Endothelial cell of coronary artery (primary cell): ENCODE results near the gene PKLR. TPM values are rescaled to one million over a fixed set of nuclear protein-coding genes. Genes with fewer than 3 reads are reported as not detected.

Experiments
- total RNA-seq: library from RNA; depleted of rRNA; stranded (reverse); fragments of >200 nt; gene quantifications from 2 replicates; pipeline ENCODE4 v1.2.3, GENCODE V29; 2014

PKLR gene
- under 0.01 TPM in 1 of 2 replicates, not detected in the other for total RNA-seq

DNA sequence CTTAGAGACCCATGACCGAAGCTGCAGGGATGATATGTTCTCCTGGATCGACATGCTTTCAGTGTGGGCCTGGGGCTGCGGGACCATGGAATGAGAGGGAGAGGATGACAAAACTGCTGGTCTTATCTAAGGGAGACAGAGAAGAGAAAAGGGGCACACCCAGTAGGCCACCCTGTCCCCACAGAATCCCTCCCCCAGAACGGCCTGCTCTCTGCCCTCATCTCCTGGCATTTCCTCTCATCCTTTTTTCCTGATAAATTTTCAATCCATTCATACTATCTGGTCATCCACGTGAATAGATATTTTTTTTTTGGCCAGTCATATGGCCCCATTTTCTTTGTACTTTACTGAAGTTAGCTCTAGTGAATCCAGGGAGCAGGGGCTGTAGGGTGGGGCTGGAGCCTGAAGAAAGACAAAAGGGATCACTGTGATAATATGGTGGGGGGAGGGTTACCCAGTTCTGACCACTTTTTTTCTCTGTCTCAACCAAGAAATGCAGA is at the start of gene PKLR:
Gene PKLR, minus strand, starts transcription at position 97 of the 500 bp plus-strand sequence. Its CDS starts 43 bp downstream, at position 54.

DNA sequence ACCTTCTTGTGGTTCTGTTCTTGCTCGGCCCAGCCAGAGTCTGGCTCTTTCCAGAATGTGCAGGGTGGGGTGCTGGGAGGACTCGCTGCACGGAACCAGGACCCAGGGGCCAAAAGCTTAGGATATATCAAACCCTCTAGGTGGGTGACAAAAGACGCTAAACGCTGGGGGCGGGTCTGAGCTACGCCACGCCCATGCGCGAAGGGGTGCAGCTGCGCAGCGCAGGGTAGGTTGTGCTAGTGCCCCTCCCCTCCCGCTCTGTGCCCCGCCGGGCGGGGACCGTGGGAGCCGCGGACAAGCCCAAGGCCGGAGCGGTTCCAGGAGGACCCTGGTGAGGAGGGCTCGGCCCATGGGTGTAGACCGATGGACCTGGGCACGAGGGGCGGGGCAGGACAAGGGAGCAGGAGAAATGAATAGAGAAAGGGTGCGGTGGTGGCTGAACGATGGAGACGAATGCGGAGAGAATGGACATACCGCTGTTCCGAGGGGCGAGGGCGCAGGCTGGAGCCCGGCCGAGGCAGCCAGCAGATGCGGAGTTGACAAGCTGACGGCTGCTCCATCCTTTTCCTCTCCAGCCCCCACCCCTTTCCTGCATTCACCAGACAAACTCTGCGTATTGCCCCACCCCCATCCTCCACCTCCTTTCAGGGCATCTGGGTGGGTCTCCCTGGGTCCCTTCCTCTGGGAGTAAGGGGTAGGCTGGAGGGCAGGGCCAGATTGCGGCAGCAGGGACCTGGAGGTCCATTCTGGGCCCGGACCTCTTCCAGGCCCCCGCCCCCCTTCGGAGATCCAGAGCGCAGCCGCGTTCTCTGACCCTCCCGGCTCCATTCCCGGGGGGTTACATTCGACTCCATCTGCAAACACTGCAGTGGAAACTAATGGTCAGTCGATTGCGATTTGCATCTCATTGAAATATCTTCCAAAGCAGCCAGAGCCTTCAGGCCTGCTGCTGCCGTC is 19.7 kb upstream of the PKLR start, which contains the start of gene RUSC1:
Gene RUSC1, plus strand, starts transcription at position 234 of the 957 bp plus-strand sequence. CDS start 880 bp downstream, outside the sequence.

GRCh38 chr1:155308493-155309422 is 7.5 kb upstream of the PKLR start, which contains the start of gene FDPS:
FDPS (plus strand) TSS chr1:155308866; CDS start chr1:155309790, 924 bp downstream.

GRCh38 chr1:155277070-155277901 is 24.0 kb downstream of the PKLR start, which contains the start of gene HCN3:
HCN3 (plus strand) TSS chr1:155277463; CDS start chr1:155277591, 128 bp downstream.

GRCh38 chr1:155273343-155274245 is 27.6 kb downstream of the PKLR start, which contains the start of gene CLK2:
CLK2 (minus strand) TSS chr1:155273504; CDS start chr1:155270977, 2,527 bp downstream.

GRCh38 chr1:155261852-155262673 is 39.2 kb downstream of the PKLR start, which contains the start of gene SCAMP3:
SCAMP3 (minus strand) TSS chr1:155262360; CDS start chr1:155262151, 209 bp downstream.

DNA sequence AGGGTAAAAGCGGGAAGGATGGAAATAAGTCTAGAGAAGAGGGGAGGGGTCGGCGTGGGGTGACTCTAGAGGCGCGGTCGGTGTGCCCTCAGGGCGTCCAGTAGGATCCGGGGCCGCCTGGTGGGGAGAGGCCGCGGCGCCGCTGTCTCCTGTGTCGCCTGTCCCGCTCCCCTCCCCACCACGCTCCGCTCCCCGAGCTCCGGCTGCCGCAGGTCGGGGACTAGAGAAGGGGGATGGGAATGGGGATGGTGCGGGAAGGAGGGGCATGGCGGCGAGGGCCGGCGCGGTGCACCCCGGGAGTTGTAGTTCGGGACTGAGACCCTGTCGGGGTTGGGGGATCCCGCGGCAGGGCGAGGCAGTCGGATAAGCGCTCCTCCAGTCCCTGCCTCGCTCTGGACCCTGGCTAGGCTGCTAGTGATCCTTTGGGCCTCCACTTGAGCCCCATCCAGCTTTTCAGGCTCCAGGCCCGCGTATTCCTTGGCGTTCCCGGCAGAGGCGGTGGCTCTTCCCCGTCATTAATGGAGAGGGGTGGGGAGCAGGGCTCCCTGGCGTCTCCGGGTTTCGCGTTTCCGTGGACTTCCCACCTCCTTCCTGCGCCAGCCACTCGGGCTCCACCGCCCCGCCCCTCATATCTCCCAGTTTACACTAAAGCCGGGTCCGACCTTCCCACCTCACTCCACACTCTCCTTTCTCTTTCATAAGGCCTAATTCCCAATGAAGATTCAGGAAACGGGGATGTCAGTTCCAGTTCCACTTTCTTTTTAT is 45.8 kb downstream of the PKLR start, which contains the start of gene ENTREP3:
Gene ENTREP3, minus strand, starts transcription at position 241 of the 765 bp plus-strand sequence. CDS start 606 bp downstream, outside the sequence.

Other genes starting within 250 kb of the PKLR start
- gene EFNA4, start 237.7 kb downstream of the PKLR start, total RNA-seq, result 8.7 and 11.3 TPM in 2 replicates
- gene EFNA3, start 222.6 kb downstream of the PKLR start, total RNA-seq, result 1.0 and 1.6 TPM in 2 replicates
- gene EFNA1, start 173.6 kb downstream of the PKLR start, total RNA-seq, result 62.8 and 82.9 TPM in 2 replicates
- gene SLC50A1, start 165.6 kb downstream of the PKLR start, total RNA-seq, result 20.9 and 25.9 TPM in 2 replicates
- 29.1 and 35.1 TPM in 2 replicates for gene DPM3, start 160.9 kb downstream of the PKLR start, total RNA-seq
- gene KRTCAP2, start 128.1 kb downstream of the PKLR start, total RNA-seq, result 96.6 and 105 TPM in 2 replicates
- 4.9 and 5.9 TPM in 2 replicates for gene TRIM46, start 127.6 kb downstream of the PKLR start, total RNA-seq
- gene THBS3, start 93.5 kb downstream of the PKLR start, total RNA-seq, result 12.9 and 13.5 TPM in 2 replicates
- 37.1 and 45.6 TPM in 2 replicates for gene MTX1, start 92.7 kb downstream of the PKLR start, total RNA-seq
- gene ENTREP3, start 46.0 kb downstream of the PKLR start, total RNA-seq, result 2.8 and 5.6 TPM in 2 replicates
- gene SCAMP3, start 39.1 kb downstream of the PKLR start, total RNA-seq, result 24.5 and 26.4 TPM in 2 replicates
- gene CLK2, start 27.9 kb downstream of the PKLR start, total RNA-seq, result 20.2 and 29.8 TPM in 2 replicates
- gene HCN3, start 24.0 kb downstream of the PKLR start, total RNA-seq, result 0.56 and 0.90 TPM in 2 replicates
- 151 and 294 TPM in 2 replicates for gene FDPS, start 7.4 kb upstream of the PKLR start, total RNA-seq
- 8.5 and 10.1 TPM in 2 replicates for gene RUSC1, start 19.5 kb upstream of the PKLR start, total RNA-seq